IMR-90 (cell line): ENCODE measurements around the gene ACOX3. TPM values are rescaled to one million over a fixed set of nuclear protein-coding genes. Genes with fewer than 3 reads are reported as not detected.

Source experiments
- ATAC-seq: fragments of 200-7000 bp; cut with Tn5 transposase; 2 replicates; pipeline ENCODE4 v1.9.1; 2020; ENCODE audit warnings: low read depth, mild to moderate bottlenecking, moderate library complexity
- BruUV-seq: library from RNA; stranded (reverse); fragments of 400-500 nt; replicated peaks from 2 replicates; lab custom pipeline; 2021; lab: Mats Ljungman, UMichigan
- CTCF ChIA-PET: fragments of 300-600 bp; formaldehyde crosslinking; extraction: SDS; loops from one replicate; lab custom pipeline; 2021; ENCODE audit warnings: antibody characterized with exemption; lab: Yijun Ruan, JAX
- POLR2A ChIA-PET: fragments of 300-600 bp; sonication (Branson Sonifier 250); formaldehyde crosslinking; loops from one replicate; lab custom pipeline; 2022; ENCODE audit warnings: antibody characterized with exemption; ENCODE audit not compliant: unreplicated experiment; lab: Charles Lee
- DNase-seq: peaks from one replicate; pipeline ENCODE4 v3.0.0; 2013
- H2AFZ ChIP-seq: replicated peaks from 2 replicates; pipeline ENCODE3; 2013; ENCODE audit warnings: low read length, mild to moderate bottlenecking; ENCODE audit not compliant: poor library complexity
- H2AK5ac ChIP-seq: 2 replicates; pipeline ENCODE4 v1.6.1; 2013; ENCODE audit warnings: low read depth, low read length, inconsistent platforms
- H2AK9ac ChIP-seq: replicated peaks from 2 replicates; pipeline ENCODE3; 2013; ENCODE audit warnings: mild to moderate bottlenecking, low read depth, low read length, moderate library complexity; ENCODE audit not compliant: poor library complexity
- H2BK120ac ChIP-seq: 2 replicates; pipeline ENCODE4 v1.6.1; 2013; ENCODE audit warnings: low read depth, low read length, inconsistent platforms
- H2BK15ac ChIP-seq: 3 replicates; pipeline ENCODE4 v1.6.1; 2013; ENCODE audit warnings: low read depth, low read length, inconsistent platforms
- H2BK20ac ChIP-seq: 2 replicates; pipeline ENCODE4 v1.6.1; 2013; ENCODE audit warnings: low read depth, mild to moderate bottlenecking, inconsistent platforms, low read length, moderate library complexity
- H2BK5ac ChIP-seq: 2 replicates; pipeline ENCODE4 v1.6.1; 2013; ENCODE audit warnings: mild to moderate bottlenecking, low read depth, low read length, inconsistent platforms; ENCODE audit not compliant: poor library complexity, severe bottlenecking
- H3K14ac ChIP-seq: replicated peaks from 2 replicates; pipeline ENCODE4 v1.6.1; 2013; ENCODE audit warnings: low read depth, low read length, inconsistent platforms
- H3K18ac ChIP-seq: 2 replicates; pipeline ENCODE4 v1.6.1; 2013; ENCODE audit warnings: low read depth, low read length, control low read depth
- H3K23ac ChIP-seq: 2 replicates; pipeline ENCODE4 v1.6.1; 2013; ENCODE audit warnings: low read depth, low read length, inconsistent platforms
- H3K27ac ChIP-seq: 2 replicates; pipeline ENCODE4 v1.5.1; 2013; ENCODE audit warnings: mild to moderate bottlenecking, control low read depth, low read length; ENCODE audit not compliant: insufficient read depth
- H3K27me3 ChIP-seq: 2 replicates; pipeline ENCODE4 v1.6.1; 2013; ENCODE audit warnings: low read length; ENCODE audit not compliant: control insufficient read depth, insufficient read depth
- H3K36me3 ChIP-seq: 2 replicates; pipeline ENCODE4 v1.6.1; 2013; ENCODE audit warnings: low read length, mixed read lengths; ENCODE audit not compliant: control insufficient read depth, insufficient read depth
- H3K4ac ChIP-seq: 2 replicates; pipeline ENCODE4 v1.6.1; 2013; ENCODE audit warnings: low read depth, low read length, inconsistent platforms
- H3K4me1 ChIP-seq: 2 replicates; pipeline ENCODE4 v1.6.1; 2013; ENCODE audit warnings: low read length, mixed read lengths; ENCODE audit not compliant: control insufficient read depth, insufficient read depth
- H3K4me2 ChIP-seq: 2 replicates; pipeline ENCODE4 v1.6.1; 2013; ENCODE audit warnings: low read depth, mild to moderate bottlenecking, control low read depth, low read length, moderate library complexity
- H3K4me3 ChIP-seq: 2 replicates; pipeline ENCODE4 v1.5.1; 2013; ENCODE audit warnings: low read depth, mild to moderate bottlenecking, control low read depth, low read length, moderate library complexity; ENCODE audit not compliant: insufficient read depth
- H3K56ac ChIP-seq: 2 replicates; pipeline ENCODE4 v1.6.1; 2013; ENCODE audit warnings: low read length, inconsistent platforms; ENCODE audit not compliant: insufficient read depth; ENCODE audit errors: extremely low read depth
- H3K79me1 ChIP-seq, 2 experiments: 2 replicates each; pipeline ENCODE4 v1.6.1; 2013; ENCODE audit warnings: low read length in 2 of 2, inconsistent platforms in 1 of 2, low read depth in 1 of 2
- H3K9ac ChIP-seq: 2 replicates; pipeline ENCODE4 v1.6.1; 2013; ENCODE audit warnings: low read depth, low read length, control low read depth
- H3K9me1 ChIP-seq: 2 replicates; pipeline ENCODE4 v1.6.1; 2013; ENCODE audit warnings: low read length, inconsistent platforms; ENCODE audit not compliant: insufficient read depth
- H3K9me3 ChIP-seq: 2 replicates; pipeline ENCODE4 v1.6.1; 2013; ENCODE audit warnings: low read length; ENCODE audit not compliant: control insufficient read depth, insufficient read depth
- H4K20me1 ChIP-seq: 2 replicates; pipeline ENCODE4 v1.6.1; 2013; ENCODE audit warnings: low read length, inconsistent platforms; ENCODE audit not compliant: insufficient read depth
- H4K5ac ChIP-seq: 2 replicates; pipeline ENCODE4 v1.6.1; 2013; ENCODE audit warnings: mild to moderate bottlenecking, low read depth, low read length, control low read depth
- H4K8ac ChIP-seq, 2 experiments: 2 replicates each; pipeline ENCODE4 v1.6.1; 2013; ENCODE audit warnings: low read depth in 2 of 2, low read length in 2 of 2, control low read depth in 1 of 2, inconsistent platforms in 1 of 2
- H4K91ac ChIP-seq: 2 replicates; pipeline ENCODE4 v1.6.1; 2013; ENCODE audit warnings: low read depth, low read length, inconsistent platforms; ENCODE audit not compliant: insufficient read depth
- CHD1 ChIP-seq: IDR thresholded peaks from 2 replicates; pipeline ENCODE4 v1.6.1; 2012; ENCODE audit warnings: low read depth, low read length, improper control_type of control experiment
- MXI1 ChIP-seq: IDR thresholded peaks from 2 replicates; pipeline ENCODE4 v1.6.1; 2012; ENCODE audit warnings: low read depth, mild to moderate bottlenecking, low read length, moderate library complexity, borderline replicate concordance
- POLR2A ChIP-seq: IDR thresholded peaks from 2 replicates; pipeline ENCODE4 v1.6.1; 2012; ENCODE audit warnings: mild to moderate bottlenecking, low read depth, low read length
- RAD21 ChIP-seq: IDR thresholded peaks from 2 replicates; pipeline ENCODE4 v1.6.1; 2012; ENCODE audit warnings: low read length, improper control_type of control experiment
- RCOR1 ChIP-seq: IDR thresholded peaks from 2 replicates; pipeline ENCODE4 v1.6.1; 2012; ENCODE audit warnings: mild to moderate bottlenecking, low read length, improper control_type of control experiment; ENCODE audit not compliant: insufficient replicate concordance
- RFX5 ChIP-seq: IDR thresholded peaks from 2 replicates; pipeline ENCODE4 v1.8.0; 2012; ENCODE audit warnings: low read depth, mild to moderate bottlenecking, low read length, moderate library complexity
- SMC3 ChIP-seq: fragments of 150-350 bp; IDR thresholded peaks from 2 replicates; pipeline ENCODE4 v1.6.1; 2016; ENCODE audit warnings: low read depth, mild to moderate bottlenecking, antibody characterized with exemption, low read length, moderate library complexity
- WGBS, 2 experiments: methylation state at CpG; one replicate each; pipeline versions ENCODE4 v1.1.5 to v1.1.7; 2013; ENCODE audit warnings: missing lambda C conversion rate in 2 of 2; ENCODE audit not compliant: insufficient read length in 1 of 2; ENCODE audit errors: extremely low coverage in 2 of 2; 5-methylcytosine and 5-hydroxymethylcytosine counted together
- dilution Hi-C: fragments of 300-500 bp; cut with HindIII; formaldehyde crosslinking; loops from one replicate; pipeline ENCODE4 v1.14.3; 2018; ENCODE audit warnings: low sequenced_read_pairs; ENCODE audit not compliant: unreplicated experiment
- in situ Hi-C: fragments of 300-500 bp; cut with MboI; formaldehyde crosslinking; loops from 3 replicates; pipeline ENCODE4 v1.14.3; 2019; ENCODE audit warnings: low sequenced_read_pairs, inconsistent platforms, mixed read lengths
- intact Hi-C: fragments of 100-400 bp; cut with micrococcal nuclease; formaldehyde crosslinking; loops from 2 replicates; pipeline ENCODE4 v1.10.0; 2022
- polyA plus RNA-seq, 3 experiments: library from polyadenylated mRNA; depleted of rRNA; stranded (reverse); fragments of >200 nt; gene quantifications; 2 replicates each; pipeline ENCODE4 v1.2.3, GENCODE V29; 2012; ENCODE audit warnings: low replicate concordance in 1 of 3
- total RNA-seq: library from RNA; depleted of rRNA; stranded (reverse); fragments of >200 nt; gene quantifications from 2 replicates; pipeline ENCODE4 v1.2.3, GENCODE V29; 2012
- TF ChIP-seq, protein P1 (sequence below): fragments of 150-350 bp; IDR thresholded peaks from 2 replicates; pipeline ENCODE4 v1.6.1; 2017; ENCODE audit warnings: mild to moderate bottlenecking, antibody characterized with exemption, low read length, low read depth
- TF ChIP-seq, protein P2 (sequence below): conservative IDR thresholded peaks from 2 replicates; pipeline ENCODE4 v1.5.1; 2012; ENCODE audit warnings: mild to moderate bottlenecking, low read depth, low read length, improper control_type of control experiment

The ACOX3 gene
- total and polyA plus RNA-seq, 2 of the 4 experiments (the other 2 are of a cell fraction), result 15.2 to 25.8 TPM

GRCh38 chr4:8473198-8473919 is 32.8 kb upstream of the ACOX3 start:
- Histone ChIP-seq H3K9me1 (peaks cover 15% of the 10 kb centered on the region), H3K27me3 (no peaks in the 10 kb centered on the region), H3K27ac (peak overlapping the region; percentile 58), H3K23ac (no peak overlapping the region; the same call in 1 of the 2 replicates), H4K20me1 (peaks cover 27% of the 10 kb centered on the region), H3K4me2 (no peak overlapping the region; the same call in 1 of the 2 replicates), H4K8ac (peak overlapping the region in 1 of 2 experiments; percentile 41; a peak in 2 of 4 replicates), H3K4ac (peak overlapping the region; percentile 83), H3K9ac (no peak overlapping the region; the same call in 1 of the 2 replicates), H3K36me3 (peaks cover 23% of the 10 kb centered on the region), H2AK5ac (peak overlapping the region; percentile 93), H2BK5ac (peak overlapping the region; percentile 54), H3K18ac (peak overlapping the region; percentile 73), H3K14ac (peak overlapping the region; percentile 70), H3K4me1 (peaks cover 25% of the 10 kb centered on the region), H3K4me3 (no peak overlapping the region), H3K79me1 (peaks cover 0 to 12% of the 10 kb centered on the region in 2 experiments; a peak in 1 of 4 replicates), H3K9me3 (no peaks in the 10 kb centered on the region), H4K91ac (peak overlapping the region; percentile 83), H3K56ac (0 out of 2 replicates have a peak overlapping the region, but pooled peaks have one; percentile 16), H4K5ac (peak overlapping the region; percentile 66), H2BK20ac (peak overlapping the region; percentile 80), H2AK9ac (peak overlapping the region; percentile 87), H2BK15ac (peak overlapping the region; percentile 33; the same call in 1 of the 3 replicates), H2AFZ (peak overlapping the region; percentile 69), H2BK120ac (peak overlapping the region; percentile 89)
- in situ Hi-C loops (no loop called here), intact Hi-C loops (loop anchor here (2.0 kb wide), 2 partner anchors 33 to 61 kb away; no protein-coding TSS in a partner anchor), dilution Hi-C loops (no loop called here)
- 49% methylated on average over 12 of the region's 23 CpGs; no CpG with 5 or more reads in 1 of the 2 experiments for WGBS, 2 experiments
- TF ChIP-seq, protein P1, sequence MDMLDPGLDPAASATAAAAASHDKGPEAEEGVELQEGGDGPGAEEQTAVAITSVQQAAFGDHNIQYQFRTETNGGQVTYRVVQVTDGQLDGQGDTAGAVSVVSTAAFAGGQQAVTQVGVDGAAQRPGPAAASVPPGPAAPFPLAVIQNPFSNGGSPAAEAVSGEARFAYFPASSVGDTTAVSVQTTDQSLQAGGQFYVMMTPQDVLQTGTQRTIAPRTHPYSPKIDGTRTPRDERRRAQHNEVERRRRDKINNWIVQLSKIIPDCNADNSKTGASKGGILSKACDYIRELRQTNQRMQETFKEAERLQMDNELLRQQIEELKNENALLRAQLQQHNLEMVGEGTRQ, result no peak
- TF ChIP-seq RAD21 (peak; percentile 46), SMC3 (peak; percentile 31), RCOR1 (no peak), RFX5 (no peak), POLR2A (no peak), CHD1 (no peak), MXI1 (peak; percentile 40; the same call in 1 of the 2 replicates)
- TF ChIP-seq, protein P2, sequence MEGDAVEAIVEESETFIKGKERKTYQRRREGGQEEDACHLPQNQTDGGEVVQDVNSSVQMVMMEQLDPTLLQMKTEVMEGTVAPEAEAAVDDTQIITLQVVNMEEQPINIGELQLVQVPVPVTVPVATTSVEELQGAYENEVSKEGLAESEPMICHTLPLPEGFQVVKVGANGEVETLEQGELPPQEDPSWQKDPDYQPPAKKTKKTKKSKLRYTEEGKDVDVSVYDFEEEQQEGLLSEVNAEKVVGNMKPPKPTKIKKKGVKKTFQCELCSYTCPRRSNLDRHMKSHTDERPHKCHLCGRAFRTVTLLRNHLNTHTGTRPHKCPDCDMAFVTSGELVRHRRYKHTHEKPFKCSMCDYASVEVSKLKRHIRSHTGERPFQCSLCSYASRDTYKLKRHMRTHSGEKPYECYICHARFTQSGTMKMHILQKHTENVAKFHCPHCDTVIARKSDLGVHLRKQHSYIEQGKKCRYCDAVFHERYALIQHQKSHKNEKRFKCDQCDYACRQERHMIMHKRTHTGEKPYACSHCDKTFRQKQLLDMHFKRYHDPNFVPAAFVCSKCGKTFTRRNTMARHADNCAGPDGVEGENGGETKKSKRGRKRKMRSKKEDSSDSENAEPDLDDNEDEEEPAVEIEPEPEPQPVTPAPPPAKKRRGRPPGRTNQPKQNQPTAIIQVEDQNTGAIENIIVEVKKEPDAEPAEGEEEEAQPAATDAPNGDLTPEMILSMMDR, result peak; percentile 44
- CTCF ChIA-PET, result interaction anchor here (0.6 to 1.6 kb wide), 9 partner anchors 33 to 125 kb away, joined by 3 to 4 read pairs (median 3); no protein-coding TSS in a partner anchor
- DNase-seq (no peak), ATAC-seq (no peak)
- BruUV-seq, result no TSS peak
- POLR2A ChIA-PET, result no interaction called here
